Hepatocyte (in vitro differentiated cells): Measurements from ENCODE around the gene ATP6AP1.

ENCODE experiments used
- CTCF ChIP-seq: fragments of 200-600 bp; sonication (generic); IDR thresholded peaks from 2 replicates; pipeline ENCODE4 v1.5.1; 2016; ENCODE audit warnings: antibody characterized with exemption, mild to moderate bottlenecking; ENCODE audit not compliant: poor library complexity
- EZH2 ChIP-seq: fragments of 200-600 bp; sonication (generic); IDR thresholded peaks from 2 replicates; pipeline ENCODE4 v1.6.1; 2016; ENCODE audit warnings: antibody characterized with exemption, mild to moderate bottlenecking, borderline replicate concordance
- EZH2phosphoT487 ChIP-seq: fragments of 200-600 bp; sonication (generic); IDR thresholded peaks from one replicate; pipeline ENCODE4 v1.6.1; 2018; ENCODE audit warnings: antibody characterized with exemption, mild to moderate bottlenecking, low read depth, moderate library complexity; ENCODE audit not compliant: unreplicated experiment, severe bottlenecking

- TF ChIP-seq CTCF (no peak), EZH2phosphoT487 (no peak), EZH2 (no peak)
Measured at GRCh38 chrX:154402622-154403127, 25.8 kb upstream of the ATP6AP1 start.
